ENCODE results near the gene ZNF286A. TPM values are rescaled to one million over a fixed set of nuclear protein-coding genes. Genes with fewer than 3 reads are reported as not detected.
"Not testable (repeated sequence)": the region's sequence is repeated elsewhere in the genome, so short reads cannot be mapped to it uniquely, and the experiment has no call there.

The ZNF286A gene
- total RNA-seq, 1 donor from 2014 or later, result 13.3 TPM

- Histone ChIP-seq H3K36me3 (no peaks in the 10 kb centered on the region), H3K27me3 (no peaks in the 10 kb centered on the region), H3K4me1 (no peaks in the 10 kb centered on the region), H3K4me3 (no peak overlapping the region), H3K27ac (no peak overlapping the region), H3K9me3 (no peaks in the 10 kb centered on the region)
- no peak for DNase-seq (ENCODE audit: extremely low spot score in 2 of 2)
- TF ChIP-seq POLR2A (IDR thresholded peaks at IDR 0.05), result no peak
- no peak for TF ChIP-seq CTCF (IDR thresholded peaks at IDR 0.05)
- TF ChIP-seq POLR2AphosphoS5 (IDR thresholded peaks at IDR 0.05; ENCODE audit: insufficient read depth in 1 of 2, low read depth in 1 of 2), result no peak
- intact Hi-C loops (cut with DNase I), result no loop called here
Measured at GRCh38 chr17:15660077-15660476, 39.5 kb upstream of the ZNF286A start.

- Histone ChIP-seq H3K27ac (no peak overlapping the region), H3K4me3 (no peak overlapping the region), H3K36me3 (no peaks in the 10 kb centered on the region), H3K27me3 (no peaks in the 10 kb centered on the region), H3K4me1 (no peaks in the 10 kb centered on the region), H3K9me3 (no peaks in the 10 kb centered on the region)
- TF ChIP-seq CTCF (IDR thresholded peaks at IDR 0.05) (no peak), POLR2A (IDR thresholded peaks at IDR 0.05) (no peak), POLR2AphosphoS5 (IDR thresholded peaks at IDR 0.05; ENCODE audit: insufficient read depth in 1 of 2, low read depth in 1 of 2) (no peak)
- intact Hi-C loops (cut with DNase I), result no loop called here
- peak in 1 of 2 donors; percentile 19 for DNase-seq (ENCODE audit: extremely low spot score in 2 of 2)
Measured at GRCh38 chr17:15662681-15663080, 36.9 kb upstream of the ZNF286A start.

- TF ChIP-seq POLR2AphosphoS5 (IDR thresholded peaks at IDR 0.05; ENCODE audit: insufficient read depth in 1 of 2, low read depth in 1 of 2), result no peak
- TF ChIP-seq CTCF (IDR thresholded peaks at IDR 0.05), result no peak
- TF ChIP-seq POLR2A (IDR thresholded peaks at IDR 0.05), result no peak
- DNase-seq (ENCODE audit: extremely low spot score in 2 of 2), result no peak
- intact Hi-C loops (cut with DNase I), result no loop called here
- no peaks in the 10 kb centered on the region for H3K36me3 ChIP-seq
- no peaks in the 10 kb centered on the region for H3K27me3 ChIP-seq
- H3K9me3 ChIP-seq, result no peaks in the 10 kb centered on the region
- H3K4me3 ChIP-seq, result no peak overlapping the region
- H3K4me1 ChIP-seq, result no peaks in the 10 kb centered on the region
- H3K27ac ChIP-seq, result no peak overlapping the region
Measured at GRCh38 chr17:15663176-15663575, 36.4 kb upstream of the ZNF286A start.

- Histone ChIP-seq H3K36me3 (no peaks in the 10 kb centered on the region), H3K4me1 (no peaks in the 10 kb centered on the region), H3K4me3 (no peak overlapping the region), H3K27ac (no peak overlapping the region), H3K27me3 (no peaks in the 10 kb centered on the region), H3K9me3 (no peaks in the 10 kb centered on the region)
- TF ChIP-seq POLR2A (IDR thresholded peaks at IDR 0.05) (no peak), POLR2AphosphoS5 (IDR thresholded peaks at IDR 0.05; ENCODE audit: insufficient read depth in 1 of 2, low read depth in 1 of 2) (no peak), CTCF (IDR thresholded peaks at IDR 0.05) (no peak)
- DNase-seq (ENCODE audit: extremely low spot score in 2 of 2), result no peak
- intact Hi-C loops (cut with DNase I), result no loop called here
Measured at GRCh38 chr17:15663691-15664090, 35.9 kb upstream of the ZNF286A start.

GRCh38 chr17:15669526-15669925 lies 30.0 kb upstream of the ZNF286A start:
- H3K27ac ChIP-seq; H3K9me3 ChIP-seq; H3K4me3 ChIP-seq; intact Hi-C loops (cut with DNase I); H3K36me3 ChIP-seq; H3K4me1 ChIP-seq; DNase-seq (ENCODE audit: extremely low spot score in 2 of 2); H3K27me3 ChIP-seq: not testable (repeated sequence)

- H3K9me3 ChIP-seq; H3K4me1 ChIP-seq; H3K4me3 ChIP-seq; H3K36me3 ChIP-seq; DNase-seq (ENCODE audit: extremely low spot score in 2 of 2); H3K27me3 ChIP-seq; H3K27ac ChIP-seq; intact Hi-C loops (cut with DNase I): not testable (repeated sequence)
Measured at GRCh38 chr17:15674640-15675039, 24.9 kb upstream of the ZNF286A start.

- H3K4me1 ChIP-seq; DNase-seq (ENCODE audit: extremely low spot score in 2 of 2); H3K36me3 ChIP-seq; H3K27ac ChIP-seq; H3K27me3 ChIP-seq; intact Hi-C loops (cut with DNase I); H3K4me3 ChIP-seq; H3K9me3 ChIP-seq: not testable (repeated sequence)
Measured at GRCh38 chr17:15675991-15676390, 23.6 kb upstream of the ZNF286A start.

- intact Hi-C loops (cut with DNase I); H3K4me3 ChIP-seq; H3K36me3 ChIP-seq; H3K27me3 ChIP-seq; H3K27ac ChIP-seq; DNase-seq (ENCODE audit: extremely low spot score in 2 of 2); H3K9me3 ChIP-seq; H3K4me1 ChIP-seq: not testable (repeated sequence)
Measured at GRCh38 chr17:15683135-15683534, 16.4 kb upstream of the ZNF286A start.
